ENCODE data around the gene PTPRF.

GRCh38 chr1:43584204-43584603 lies 53.5 kb downstream of the PTPRF start:
- TF ChIP-seq CTCF (IDR thresholded peaks at IDR 0.05) (no peak), POLR2A (IDR thresholded peaks at IDR 0.05) (no peak)
